ENCODE measurements around the gene ELOVL1. TPM values are rescaled to one million over a fixed set of nuclear protein-coding genes. Genes with fewer than 3 reads are reported as not detected.

The ELOVL1 gene
- total and polyA plus RNA-seq, 2 of the 13 experiments (the other 11 are each of a cell fraction or from before 2014, with no cell fraction given), result 55.2 to 77.4 TPM

- TF ChIP-seq ZMAT3 (CRISPR knock-in tag; conservative IDR thresholded peaks at IDR 0.05) (no peak), ELK4 (CRISPR knock-in tag; IDR thresholded peaks at IDR 0.05; ENCODE audit: borderline replicate concordance) (no peak), ZBTB4 (CRISPR knock-in tag; IDR thresholded peaks at IDR 0.05; ENCODE audit: borderline replicate concordance) (no peak), RCOR2 (CRISPR knock-in tag; IDR thresholded peaks at IDR 0.05) (0 out of 2 replicates have a peak, but pooled peaks have one; percentile 22), ZNF235 (CRISPR knock-in tag; IDR thresholded peaks at IDR 0.05; ENCODE audit: borderline replicate concordance) (peak; percentile 81; the same call in 1 of the 2 replicates), ZNF275 (CRISPR knock-in tag; IDR thresholded peaks at IDR 0.05; ENCODE audit: borderline replicate concordance) (peak; percentile 58; the same call in 1 of the 2 replicates), ZNF44 (CRISPR knock-in tag; IDR thresholded peaks at IDR 0.05) (no peak), HIVEP1 (CRISPR knock-in tag; IDR thresholded peaks at IDR 0.05) (peak; percentile 78; the same call in 1 of the 2 replicates), TBX3 (IDR thresholded peaks at IDR 0.05; ENCODE audit: borderline replicate concordance) (no peak), MED13 (CRISPR knock-in tag; IDR thresholded peaks at IDR 0.05) (no peak), CHCHD3 (CRISPR knock-in tag; IDR thresholded peaks at IDR 0.05) (no peak), ZBTB8A (CRISPR knock-in tag; IDR thresholded peaks at IDR 0.05; ENCODE audit: borderline replicate concordance, low read depth) (no peak; the same call in 1 of the 2 replicates), ZNF569 (CRISPR knock-in tag; IDR thresholded peaks at IDR 0.05; ENCODE audit: borderline replicate concordance) (no peak), YY1 (IDR thresholded peaks at IDR 0.05; ENCODE audit: insufficient read depth, insufficient replicate concordance, low read depth, low read length) (peak; percentile 53), ZNF562 (CRISPR knock-in tag; IDR thresholded peaks at IDR 0.05; ENCODE audit: borderline replicate concordance) (no peak)
- TF ChIP-seq, protein P1, sequence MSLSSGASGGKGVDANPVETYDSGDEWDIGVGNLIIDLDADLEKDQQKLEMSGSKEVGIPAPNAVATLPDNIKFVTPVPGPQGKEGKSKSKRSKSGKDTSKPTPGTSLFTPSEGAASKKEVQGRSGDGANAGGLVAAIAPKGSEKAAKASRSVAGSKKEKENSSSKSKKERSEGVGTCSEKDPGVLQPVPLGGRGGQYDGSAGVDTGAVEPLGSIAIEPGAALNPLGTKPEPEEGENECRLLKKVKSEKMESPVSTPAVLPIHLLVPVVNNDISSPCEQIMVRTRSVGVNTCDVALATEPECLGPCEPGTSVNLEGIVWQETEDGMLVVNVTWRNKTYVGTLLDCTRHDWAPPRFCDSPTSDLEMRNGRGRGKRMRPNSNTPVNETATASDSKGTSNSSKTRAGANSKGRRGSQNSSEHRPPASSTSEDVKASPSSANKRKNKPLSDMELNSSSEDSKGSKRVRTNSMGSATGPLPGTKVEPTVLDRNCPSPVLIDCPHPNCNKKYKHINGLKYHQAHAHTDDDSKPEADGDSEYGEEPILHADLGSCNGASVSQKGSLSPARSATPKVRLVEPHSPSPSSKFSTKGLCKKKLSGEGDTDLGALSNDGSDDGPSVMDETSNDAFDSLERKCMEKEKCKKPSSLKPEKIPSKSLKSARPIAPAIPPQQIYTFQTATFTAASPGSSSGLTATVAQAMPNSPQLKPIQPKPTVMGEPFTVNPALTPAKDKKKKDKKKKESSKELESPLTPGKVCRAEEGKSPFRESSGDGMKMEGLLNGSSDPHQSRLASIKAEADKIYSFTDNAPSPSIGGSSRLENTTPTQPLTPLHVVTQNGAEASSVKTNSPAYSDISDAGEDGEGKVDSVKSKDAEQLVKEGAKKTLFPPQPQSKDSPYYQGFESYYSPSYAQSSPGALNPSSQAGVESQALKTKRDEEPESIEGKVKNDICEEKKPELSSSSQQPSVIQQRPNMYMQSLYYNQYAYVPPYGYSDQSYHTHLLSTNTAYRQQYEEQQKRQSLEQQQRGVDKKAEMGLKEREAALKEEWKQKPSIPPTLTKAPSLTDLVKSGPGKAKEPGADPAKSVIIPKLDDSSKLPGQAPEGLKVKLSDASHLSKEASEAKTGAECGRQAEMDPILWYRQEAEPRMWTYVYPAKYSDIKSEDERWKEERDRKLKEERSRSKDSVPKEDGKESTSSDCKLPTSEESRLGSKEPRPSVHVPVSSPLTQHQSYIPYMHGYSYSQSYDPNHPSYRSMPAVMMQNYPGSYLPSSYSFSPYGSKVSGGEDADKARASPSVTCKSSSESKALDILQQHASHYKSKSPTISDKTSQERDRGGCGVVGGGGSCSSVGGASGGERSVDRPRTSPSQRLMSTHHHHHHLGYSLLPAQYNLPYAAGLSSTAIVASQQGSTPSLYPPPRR (CRISPR knock-in tag; IDR thresholded peaks at IDR 0.05; ENCODE audit: borderline replicate concordance), result peak; percentile 67; the same call in 1 of the 2 replicates
Observed at GRCh38 chr1:43389326-43390313, 21.8 kb upstream of the ELOVL1 start, which contains the start of the genes MED8 and SZT2 (continued).
